HCT116 (cell line): ENCODE data around the gene ADORA2B. TPM values are rescaled to one million over a fixed set of nuclear protein-coding genes. Genes with fewer than 3 reads are reported as not detected.

ENCODE experiments used
- ATAC-seq: fragments of 200-7000 bp; cut with Tn5 transposase; 2 replicates; pipeline ENCODE4 v1.9.1; 2020; ENCODE audit warnings: mild to moderate bottlenecking, moderate library complexity
- BruUV-seq: library from RNA; stranded (reverse); fragments of 400-500 nt; replicated peaks from 2 replicates; lab custom pipeline; 2021; lab: Mats Ljungman, UMichigan
- CTCF ChIA-PET: fragments of 300-600 bp; sonication (Branson Sonifier 250); formaldehyde crosslinking; loops from one replicate; lab custom pipeline; 2021; ENCODE audit warnings: antibody characterized with exemption; lab: Charles Lee
- POLR2A ChIA-PET: fragments of 300-600, 350-600 bp; sonication (Branson Sonifier 250); formaldehyde crosslinking; loops from one replicate; lab custom pipeline; 2021; ENCODE audit warnings: antibody characterized with exemption; lab: Charles Lee
- RAD21 ChIA-PET, 2 experiments: fragments of 300-600 bp; sonication (Branson Sonifier 250); formaldehyde crosslinking; loops; one replicate each; lab custom pipeline; 2023; ENCODE audit warnings: low total read pairs in 2 of 2; ENCODE audit not compliant: uncharacterized antibody in 2 of 2, unreplicated experiment in 2 of 2, low non-redundant PET in 1 of 2; lab: Charles Lee
- DNase-seq: peaks from one replicate; pipeline ENCODE4 v3.0.0-alpha.2; 2010; ENCODE audit warnings: low read depth, low spot score
- H2AFZ ChIP-seq: fragments of 200-600 bp; shearing (Covaris generic), sonication (generic); 2 replicates; pipeline ENCODE4 v1.6.1; 2017; ENCODE audit warnings: low read depth, mixed run types, mixed read lengths, antibody characterized with exemption, low read length; ENCODE audit not compliant: poor library complexity, severe bottlenecking
- H3K27ac ChIP-seq: 2 replicates; pipeline ENCODE4 v1.5.1; 2012; ENCODE audit warnings: low read depth, low read length
- H3K27me3 ChIP-seq: fragments of 200-600 bp; sonication (generic); 2 replicates; pipeline ENCODE4 v1.6.1; 2016; ENCODE audit warnings: mixed run types, low read length, mixed read lengths; ENCODE audit not compliant: insufficient read depth
- H3K36me3 ChIP-seq, 2 experiments: fragments of 200-500 bp in 1 of 2; fragments of 200-600 bp in 1 of 2; sonication (Bioruptor generic) in 1 of 2; sonication (generic) in 1 of 2; 2 replicates each; pipeline versions ENCODE4 v1.5.1 to v1.6.1; 2014 to 2016; ENCODE audit warnings: low read length in 2 of 2, inconsistent platforms in 1 of 2, mixed read lengths in 1 of 2, mixed run types in 1 of 2; ENCODE audit not compliant: insufficient read depth in 2 of 2, control insufficient read depth in 1 of 2
- H3K4me1 ChIP-seq, 2 experiments: fragments of 200-600 bp in 1 of 2; sonication (generic) in 1 of 2; 2 replicates each; pipeline versions ENCODE4 v1.5.1 to v1.6.1; 2012 to 2017; ENCODE audit warnings: low read length in 2 of 2, inconsistent platforms in 1 of 2, mild to moderate bottlenecking in 1 of 2, mixed read lengths in 1 of 2, mixed run types in 1 of 2, moderate library complexity in 1 of 2; ENCODE audit not compliant: insufficient read depth in 2 of 2, control insufficient read depth in 1 of 2
- H3K4me2 ChIP-seq: fragments of 200-600 bp; sonication (generic); 2 replicates; pipeline ENCODE4 v1.6.1; 2017; ENCODE audit warnings: mixed run types, low read length, mixed read lengths
- H3K4me3 ChIP-seq, 2 experiments: fragments of 200-600 bp in 1 of 2; sonication (generic) in 1 of 2; replicated peaks in 1 of 2; 2 replicates each; pipeline ENCODE4 v1.5.1; 2011 to 2016; ENCODE audit warnings: low read length in 2 of 2, control low read depth in 1 of 2, low read depth in 1 of 2, mild to moderate bottlenecking in 1 of 2, mixed read lengths in 1 of 2, mixed run types in 1 of 2
- H3K79me2 ChIP-seq: fragments of 200-600 bp; sonication (generic); 2 replicates; pipeline ENCODE4 v1.6.1; 2017; ENCODE audit warnings: mild to moderate bottlenecking, mixed run types, low read length, moderate library complexity, mixed read lengths; ENCODE audit not compliant: insufficient read depth
- H3K9ac ChIP-seq: fragments of 200-600 bp; sonication (generic); 2 replicates; pipeline ENCODE4 v1.6.1; 2016; ENCODE audit warnings: low read length, mixed read lengths
- H3K9me2 ChIP-seq: fragments of 200-600 bp; sonication (generic), shearing (Covaris generic); 2 replicates; pipeline ENCODE4 v1.6.1; 2017; ENCODE audit warnings: mixed run types, mild to moderate bottlenecking, moderate library complexity; ENCODE audit not compliant: insufficient read depth
- H3K9me3 ChIP-seq, 2 experiments: fragments of 200-500 bp in 1 of 2; fragments of 200-600 bp in 1 of 2; sonication (Bioruptor generic) in 1 of 2; sonication (generic) in 1 of 2; 2 replicates each; pipeline ENCODE4 v1.6.1; 2014 to 2017; ENCODE audit warnings: low read length in 2 of 2, mixed read lengths in 2 of 2, inconsistent platforms in 1 of 2, low read depth in 1 of 2, mild to moderate bottlenecking in 1 of 2, mixed run types in 1 of 2, moderate library complexity in 1 of 2; ENCODE audit not compliant: control insufficient read depth in 1 of 2, insufficient read depth in 1 of 2
- H4K20me1 ChIP-seq: fragments of 200-600 bp; sonication (generic), shearing (Covaris generic); 2 replicates; pipeline ENCODE4 v1.6.1; 2017; ENCODE audit warnings: mixed run types, mild to moderate bottlenecking, moderate library complexity; ENCODE audit not compliant: insufficient read depth
- ATF3 ChIP-seq: IDR thresholded peaks from 2 replicates; pipeline ENCODE4 v1.6.1; 2012
- FOSL1 ChIP-seq: IDR thresholded peaks from 2 replicates; pipeline ENCODE4 v1.6.1; 2012; ENCODE audit warnings: low read depth
- MAX ChIP-seq: IDR thresholded peaks from 2 replicates; pipeline ENCODE4 v1.6.1; 2012
- REST ChIP-seq: IDR thresholded peaks from 2 replicates; pipeline ENCODE4 v1.6.1; 2012; ENCODE audit warnings: low read depth
- SIN3A ChIP-seq: IDR thresholded peaks from 2 replicates; pipeline ENCODE4 v1.6.1; 2012; ENCODE audit warnings: low read depth
- ZBTB33 ChIP-seq: IDR thresholded peaks from 2 replicates; pipeline ENCODE4 v1.6.1; 2011; ENCODE audit warnings: mild to moderate bottlenecking, low read length, moderate library complexity; ENCODE audit not compliant: insufficient replicate concordance; ENCODE audit errors: extremely low read depth
- intact Hi-C: fragments of 100-400 bp; cut with micrococcal nuclease; formaldehyde crosslinking; loops from 2 replicates; pipeline ENCODE4 v1.10.0; 2022
- total RNA-seq: library from RNA; stranded (reverse); gene quantifications from one replicate; pipeline ENCODE4 v1.2.1, GENCODE V29; 2021; ENCODE audit not compliant: unreplicated experiment

Gene ADORA2B
- total RNA-seq, 1 experiment from 2014 or later: 47.5 TPM

GRCh38 chr17:15954222-15954621 is 9.3 kb downstream of the ADORA2B start (continued):
- TF ChIP-seq REST (no peak), FOSL1 (peak; percentile 74)

GRCh38 chr17:15955793-15956541 is 11.0 kb downstream of the ADORA2B start:
- ChIA-PET POLR2A (interaction anchor here (0.7 to 1.1 kb wide), 3 partner anchors 11 to 405 kb away, joined by 3 to 4 read pairs (median 3); partner anchors contain the start of gene ADORA2B), RAD21 (interaction anchor here in 1 of 2 experiments (0.7 kb wide), 1 partner anchor 14 kb away, joined by 3 read pairs; no protein-coding TSS in a partner anchor), CTCF (no interaction called here)
- Histone ChIP-seq H3K4me3 (no peak overlapping the region), H3K4me1 (peaks cover 77 to 97% of the 10 kb centered on the region in 2 experiments), H3K9ac (peak overlapping the region; percentile 79), H3K27me3 (no peaks in the 10 kb centered on the region), H2AFZ (no peak overlapping the region), H4K20me1 (no peaks in the 10 kb centered on the region), H3K9me2 (no peaks in the 10 kb centered on the region), H3K36me3 (peaks cover 0 to under 1% of the 10 kb centered on the region in 2 experiments; a peak in 1 of 4 replicates), H3K4me2 (peak overlapping the region; percentile 80), H3K27ac (peak overlapping the region; percentile 92), H3K79me2 (peaks cover 92% of the 10 kb centered on the region), H3K9me3 (no peaks in the 10 kb centered on the region)
- no TSS peak for BruUV-seq
- no peak for DNase-seq
- TF ChIP-seq SIN3A: 0 out of 2 replicates have a peak, but pooled peaks have one; percentile 25
- TF ChIP-seq ATF3: no peak
- TF ChIP-seq ZBTB33: no peak
- 0 out of 2 replicates have a peak, but pooled peaks have one; percentile 23 for TF ChIP-seq MAX
- no peak for ATAC-seq
- intact Hi-C loops: loop anchor here (5.0 kb wide), 1 partner anchor 426 kb away; the partner anchor contains the start of gene UBB
